Left renal pelvis (tissue), 4 donors: ENCODE data around the gene GOLGA5. TPM values are rescaled to one million over a fixed set of nuclear protein-coding genes. Genes with fewer than 3 reads are reported as not detected.
"Not testable (repeated sequence)": the region's sequence is repeated elsewhere in the genome, so short reads cannot be mapped to it uniquely, and the experiment has no call there.

Experiments
- DNase-seq, 4 donors: peaks; one replicate each; pipeline ENCODE4 v3.0.0-alpha.2; 2013; ENCODE audit warnings: low read depth in 4 of 4, low spot score in 3 of 4
- polyA plus RNA-seq, 4 donors: library from polyadenylated mRNA; unstranded; fragments of 120-200 nt; gene quantifications; one replicate each; pipeline ENCODE4 v1.2.1, GENCODE V29; 2013; ENCODE audit not compliant: insufficient read length in 4 of 4

The GOLGA5 gene
- polyA plus RNA-seq, 4 donors: 39.8 to 52.4 (median 48.4) TPM

DNA sequence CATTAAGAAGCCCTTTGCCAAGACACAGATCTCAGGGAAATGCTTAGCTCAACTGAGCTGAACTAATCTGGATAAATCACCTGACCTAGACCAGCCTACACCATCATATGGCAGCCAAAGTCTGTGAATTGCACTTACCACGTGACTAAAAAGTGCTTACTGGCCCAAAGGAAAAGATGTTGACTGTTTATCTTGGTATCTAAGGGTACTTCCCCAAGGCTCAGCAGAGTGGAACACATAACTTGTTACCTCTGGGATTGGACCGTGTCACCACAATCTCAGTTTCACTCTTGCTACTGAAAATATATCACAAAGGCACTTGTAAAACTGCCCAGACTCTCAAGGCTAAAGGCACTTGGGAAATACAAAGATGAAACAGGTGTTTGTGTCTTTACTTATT lies 18.8 kb upstream of the GOLGA5 start:
- peak in 1 of 4 donors; percentile 24 for DNase-seq

DNA sequence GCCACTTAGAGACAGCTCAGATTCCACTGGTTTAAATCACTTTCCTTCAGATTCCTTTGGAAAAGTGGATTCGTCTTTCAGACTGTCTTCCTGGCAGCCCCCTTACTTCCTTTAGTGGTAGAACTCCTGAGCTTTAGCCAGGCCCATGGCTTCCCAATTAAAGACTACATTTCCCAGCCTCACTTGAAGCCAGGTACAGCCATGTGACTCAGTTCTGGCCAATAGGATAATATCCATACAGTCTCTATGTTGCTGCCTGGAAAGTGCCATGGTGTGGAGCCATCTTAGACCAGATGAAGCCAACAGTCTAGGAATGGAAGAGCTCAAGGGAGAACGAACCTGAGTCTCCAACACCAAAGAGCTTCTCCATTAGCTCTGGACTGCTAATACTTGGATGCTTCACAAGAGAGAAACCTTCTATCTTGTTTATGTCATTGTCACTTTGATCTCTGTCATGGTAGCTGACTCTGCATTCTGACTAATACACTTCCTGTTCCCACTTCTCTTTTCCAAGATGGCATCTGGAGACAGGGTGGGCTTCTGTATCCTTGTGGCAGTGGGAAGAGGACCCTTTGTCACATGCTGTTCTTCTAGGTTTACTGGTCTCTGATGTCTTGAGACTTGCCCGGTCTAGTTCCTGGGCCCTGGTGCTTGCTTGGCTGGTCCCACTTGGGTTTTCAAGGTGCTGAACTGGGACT lies 15.1 kb upstream of the GOLGA5 start:
- DNase-seq: not testable (repeated sequence)

DNA sequence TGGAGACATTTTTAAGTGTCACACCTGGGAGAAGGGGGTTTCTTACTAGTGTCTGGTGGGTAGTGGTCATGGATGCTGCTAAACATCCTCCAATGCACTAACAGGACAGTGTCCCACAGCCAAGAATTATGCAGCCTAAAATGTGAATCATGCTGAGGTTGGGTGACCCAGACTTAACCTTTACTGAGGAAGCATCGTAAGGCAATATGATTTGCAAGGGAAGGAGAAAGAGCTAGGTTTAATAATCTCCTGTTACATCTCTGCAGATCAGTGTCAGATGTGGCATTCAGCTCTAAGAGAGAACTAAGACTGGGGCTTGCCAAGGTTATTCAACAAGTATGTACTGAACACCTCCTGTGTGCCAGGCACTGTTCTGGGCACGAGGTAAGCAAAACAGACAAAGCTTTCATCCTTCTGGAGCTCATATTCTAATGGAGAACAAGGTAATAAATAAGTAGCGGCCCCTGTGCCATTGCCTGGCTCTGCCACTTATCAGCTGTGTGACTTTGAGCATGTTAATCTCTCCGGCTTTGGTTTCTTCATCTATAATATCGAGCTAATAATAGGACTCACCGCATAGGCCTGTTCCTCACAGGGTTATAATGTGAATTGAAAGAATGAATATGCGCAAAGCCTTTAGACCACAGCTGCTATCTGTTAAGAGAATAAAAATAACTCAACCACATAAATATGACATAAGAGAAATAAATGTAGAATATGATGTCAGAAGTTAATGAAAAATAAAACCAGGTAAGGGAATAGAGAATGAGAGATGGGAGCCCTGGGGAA lies 13.5 kb upstream of the GOLGA5 start:
- no peak for DNase-seq

DNA sequence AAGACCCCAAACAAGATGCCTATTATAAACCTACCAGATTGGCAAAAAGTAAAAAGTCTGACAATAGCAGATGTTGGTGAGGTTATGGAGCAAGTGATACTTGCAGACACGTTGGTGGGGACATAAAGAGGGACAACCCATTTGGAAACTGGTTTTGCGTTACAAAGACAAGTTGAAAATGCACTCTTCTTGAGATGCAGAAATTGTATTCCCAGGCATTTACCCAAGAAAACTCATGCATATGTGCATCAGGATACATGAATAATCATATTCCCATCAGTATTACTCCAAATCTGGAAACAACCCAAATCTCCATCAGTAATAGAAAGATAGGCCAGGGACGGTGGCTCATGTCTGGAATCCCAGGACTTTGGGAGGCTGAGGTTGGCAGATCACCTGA lies 12.8 kb upstream of the GOLGA5 start:
- DNase-seq: no peak

DNA sequence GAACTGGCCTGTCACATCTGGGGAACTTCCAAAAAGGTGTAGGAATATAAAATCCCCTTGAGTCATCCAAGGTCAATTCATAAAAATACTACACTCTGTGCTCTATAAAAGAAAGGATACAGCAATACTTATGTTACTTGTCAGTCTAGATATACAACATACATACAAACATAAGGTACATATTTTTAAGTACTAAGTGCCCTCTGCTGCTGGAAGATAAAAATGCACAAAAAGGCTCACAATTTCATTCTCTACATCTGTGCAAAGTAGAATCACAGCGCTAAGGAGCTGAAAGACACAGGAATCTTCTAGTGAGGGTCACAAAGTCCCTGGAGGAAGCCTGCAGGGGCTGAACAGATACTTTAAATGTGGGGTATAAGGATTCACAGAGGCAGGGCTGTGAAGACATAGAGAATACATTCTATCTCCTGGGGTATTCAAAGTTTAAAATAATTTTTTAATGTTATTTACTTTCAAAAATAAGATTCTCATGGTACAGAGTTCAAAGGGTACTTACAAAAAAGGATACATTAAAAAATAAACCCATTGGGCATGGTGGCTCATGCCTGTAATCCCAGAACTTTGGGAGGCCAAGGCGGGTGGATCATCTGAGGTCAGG lies 10.2 kb upstream of the GOLGA5 start:
- peak in 1 of 4 donors; percentile 43 for DNase-seq

DNA sequence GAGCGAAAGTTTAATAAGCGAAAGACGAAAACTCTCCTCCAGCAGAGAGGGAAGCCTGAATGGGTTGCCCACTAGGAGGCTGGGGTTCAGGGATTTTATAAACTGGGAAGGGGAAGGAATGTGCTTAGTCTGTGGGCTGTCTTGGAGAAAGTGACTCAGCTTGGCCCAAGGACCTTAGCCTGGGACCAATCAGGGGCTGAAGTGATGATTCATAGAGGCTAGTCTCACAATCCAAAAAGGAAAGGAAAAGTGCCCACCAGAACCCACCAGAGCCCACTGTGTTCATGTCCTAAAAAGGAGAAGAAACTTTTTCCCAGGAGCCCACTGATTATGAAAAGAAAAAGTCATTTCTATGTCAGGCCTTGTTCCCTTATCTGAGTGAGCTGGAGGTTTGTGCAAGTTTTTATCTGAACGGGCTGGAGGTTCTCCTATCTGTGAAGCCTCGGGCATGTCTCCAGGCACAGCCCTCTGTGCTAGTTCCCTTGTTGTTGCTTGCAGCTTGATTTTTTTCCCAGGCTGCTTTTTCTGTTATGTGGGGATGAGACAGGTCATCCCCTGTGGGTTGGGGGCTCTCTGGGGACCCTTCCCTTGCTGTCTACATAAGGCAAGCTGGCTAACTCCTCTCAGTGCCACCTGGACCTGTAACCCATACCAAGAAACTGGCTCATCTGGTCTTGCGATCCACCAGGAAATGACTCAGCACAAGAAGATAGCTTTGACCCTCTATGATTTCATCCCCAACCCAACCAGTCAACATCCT lies 8.3 kb upstream of the GOLGA5 start:
- DNase-seq: no peak

DNA sequence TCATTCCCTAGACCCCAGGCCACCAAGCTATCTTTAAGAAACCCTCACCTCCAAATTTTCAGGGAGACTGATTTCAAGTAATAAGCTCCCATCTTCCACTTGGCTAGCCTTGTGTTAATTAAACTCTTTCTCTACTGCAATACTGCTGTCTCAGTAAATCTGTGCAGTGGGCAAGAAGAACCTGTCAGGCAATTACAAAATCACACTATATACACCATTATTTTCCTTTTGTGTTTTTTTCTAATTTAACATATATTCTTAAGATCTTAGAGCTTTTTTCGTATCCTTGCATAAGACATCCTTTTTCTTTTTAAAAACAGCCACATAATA lies 7.7 kb upstream of the GOLGA5 start:
- no peak for DNase-seq

DNA sequence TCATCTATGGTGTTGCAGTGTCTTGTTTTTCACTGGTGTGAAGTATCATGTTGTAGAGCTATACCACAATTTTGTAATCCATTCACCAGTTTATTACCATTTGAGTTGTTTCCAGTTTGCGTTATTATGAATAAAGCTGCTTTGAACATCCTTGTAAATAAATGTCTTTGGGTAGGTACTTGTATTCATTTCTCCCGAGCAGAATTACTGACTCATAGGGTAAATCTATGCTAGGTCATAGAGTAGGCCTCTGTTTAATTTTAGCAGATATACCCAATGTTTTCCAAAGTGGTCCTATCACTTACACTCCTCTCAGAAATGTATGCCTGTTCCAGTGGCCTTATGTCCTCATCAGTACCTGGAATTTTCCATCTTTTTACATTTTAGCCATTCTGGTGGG lies 6.6 kb upstream of the GOLGA5 start:
- no peak for DNase-seq

DNA sequence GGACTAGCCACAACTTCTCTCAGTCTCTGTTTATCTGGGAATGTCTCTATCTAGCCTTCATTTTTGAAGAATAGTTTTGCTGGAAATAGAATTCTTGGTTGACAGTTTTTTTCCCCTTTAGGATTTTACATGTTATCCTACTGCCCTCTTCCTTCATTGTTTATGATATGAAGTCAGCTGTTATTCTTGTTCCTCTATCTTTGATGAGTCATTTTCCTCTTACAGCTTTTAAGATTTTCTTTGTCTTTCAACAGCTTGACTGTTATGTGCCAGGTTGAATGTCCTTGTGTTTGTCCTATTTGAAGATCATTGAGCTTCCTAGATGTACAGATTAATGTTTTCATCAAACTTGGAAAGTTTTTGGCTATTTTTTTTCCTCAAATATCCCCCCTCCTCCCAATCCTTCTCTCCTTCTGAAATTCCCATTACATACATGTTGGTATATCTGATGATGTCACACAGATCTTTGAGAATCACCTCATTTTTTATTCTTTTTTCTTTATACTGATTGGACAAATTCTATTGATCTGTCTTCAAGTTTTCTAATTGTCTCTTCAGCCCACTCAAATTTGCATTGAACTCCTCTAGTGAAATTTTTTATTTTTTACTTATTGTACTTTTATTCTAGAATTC lies 4.5 kb upstream of the GOLGA5 start:
- no peak for DNase-seq

DNA sequence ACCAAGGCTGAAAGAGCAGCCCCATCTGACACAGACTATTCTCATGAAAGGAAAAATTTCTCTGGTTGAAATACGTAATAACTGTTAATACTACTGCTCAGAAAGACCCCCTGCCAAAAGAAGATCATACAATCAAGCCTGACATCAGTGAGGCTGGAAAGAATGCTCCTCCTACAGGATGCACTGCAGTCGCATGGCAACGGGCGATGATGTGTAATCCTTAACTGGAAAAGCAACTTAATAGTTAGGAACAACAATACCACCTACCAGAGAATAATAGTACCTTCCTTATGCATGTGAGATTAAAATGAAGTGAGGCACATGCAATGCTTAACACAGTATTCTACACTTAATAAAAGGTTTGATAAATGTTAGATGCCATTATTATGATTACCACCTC lies 1.2 kb upstream of the GOLGA5 start:
- no peak for DNase-seq

DNA sequence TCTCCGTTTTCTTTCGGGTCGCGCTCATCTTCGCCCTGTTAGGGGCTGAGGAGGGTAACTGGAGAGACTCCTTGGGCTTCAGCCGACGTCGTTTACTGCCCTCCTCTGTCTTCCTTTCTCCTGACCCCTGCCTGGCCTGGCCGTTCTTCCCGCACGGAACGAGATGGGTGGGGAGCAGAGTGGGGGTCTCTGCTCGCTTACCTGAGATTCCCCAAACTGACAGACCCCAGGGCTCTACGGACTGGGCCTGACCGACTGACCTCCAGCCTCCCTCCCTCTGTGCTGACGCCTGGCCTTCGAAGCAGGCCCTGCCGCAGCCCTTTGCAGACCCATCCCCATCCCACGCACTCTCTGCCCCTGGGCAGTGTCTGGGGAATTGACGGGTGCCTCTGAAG lies 439 bp downstream of the GOLGA5 start:
- no peak for DNase-seq

DNA sequence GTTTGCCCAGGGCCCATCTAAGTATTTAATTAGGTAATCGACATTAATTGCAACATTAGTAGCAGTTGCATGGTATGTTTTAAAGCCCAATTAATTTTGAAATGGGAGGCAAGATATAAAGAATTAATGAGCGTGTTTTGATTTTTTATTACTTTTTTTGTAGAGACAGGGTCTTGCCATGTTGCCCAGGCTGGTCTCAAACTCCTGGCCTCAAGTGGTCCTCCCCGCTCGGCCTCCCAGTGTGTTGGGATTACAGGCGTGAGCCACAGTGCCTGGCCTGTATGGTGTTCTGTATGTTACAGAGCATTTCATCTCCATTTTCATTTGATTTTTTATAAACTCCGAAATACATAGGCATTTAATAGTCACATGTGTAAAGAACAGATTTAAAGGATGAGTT lies 856 bp downstream of the GOLGA5 start:
- no peak for DNase-seq

DNA sequence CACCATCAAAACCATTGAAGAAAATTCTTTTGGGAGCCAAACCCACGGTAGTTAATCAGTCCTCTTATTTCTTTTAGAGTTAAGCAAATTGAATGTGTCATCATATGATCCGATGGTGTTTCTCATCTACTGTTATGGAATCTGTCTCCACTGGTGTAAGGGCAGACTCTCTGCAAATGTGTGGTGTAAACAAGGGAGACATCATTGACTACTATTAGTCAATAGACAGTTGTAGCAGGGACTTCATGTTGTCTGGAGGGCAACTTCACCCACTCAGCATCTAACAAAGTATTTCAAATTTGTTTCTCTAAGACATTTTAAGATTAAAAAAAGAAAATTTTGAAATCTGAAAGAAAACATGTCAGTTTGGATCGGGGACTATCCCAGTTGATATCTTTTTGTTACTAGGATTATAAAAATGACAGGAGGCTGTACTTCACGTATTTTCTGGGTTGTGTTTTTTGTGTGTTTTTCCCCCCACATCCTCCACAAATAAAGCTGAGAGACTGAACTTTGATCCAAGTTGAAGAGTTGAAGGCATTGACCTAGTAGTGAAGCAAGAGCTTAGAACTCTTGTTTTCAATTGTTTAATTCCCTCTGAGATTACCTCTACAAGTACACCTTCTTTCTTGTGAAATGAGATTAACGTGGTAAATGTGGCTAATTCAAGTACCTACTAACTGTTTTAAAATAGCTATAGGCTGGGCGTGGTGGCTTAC lies 4.0 kb downstream of the GOLGA5 start:
- no peak for DNase-seq

DNA sequence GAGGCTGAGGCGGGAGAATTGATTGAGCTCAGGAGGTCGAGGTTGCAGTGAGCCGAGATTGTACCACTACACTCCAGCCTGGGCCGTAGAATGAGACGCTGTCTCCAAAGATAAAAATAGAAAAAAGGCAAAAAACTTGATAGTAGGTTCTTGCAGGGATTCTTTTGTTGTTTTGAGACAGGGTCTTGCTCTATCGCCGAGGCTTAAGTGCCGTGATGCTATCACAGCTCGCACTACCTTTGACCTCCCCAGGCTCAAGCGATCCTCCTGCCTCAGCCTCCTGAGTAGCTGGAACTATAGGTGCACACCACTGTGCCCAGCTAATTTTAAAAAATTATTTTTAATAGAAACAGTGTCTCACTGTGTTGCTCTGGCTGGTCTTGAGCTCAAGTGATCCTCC lies 4.7 kb downstream of the GOLGA5 start:
- no peak for DNase-seq

DNA sequence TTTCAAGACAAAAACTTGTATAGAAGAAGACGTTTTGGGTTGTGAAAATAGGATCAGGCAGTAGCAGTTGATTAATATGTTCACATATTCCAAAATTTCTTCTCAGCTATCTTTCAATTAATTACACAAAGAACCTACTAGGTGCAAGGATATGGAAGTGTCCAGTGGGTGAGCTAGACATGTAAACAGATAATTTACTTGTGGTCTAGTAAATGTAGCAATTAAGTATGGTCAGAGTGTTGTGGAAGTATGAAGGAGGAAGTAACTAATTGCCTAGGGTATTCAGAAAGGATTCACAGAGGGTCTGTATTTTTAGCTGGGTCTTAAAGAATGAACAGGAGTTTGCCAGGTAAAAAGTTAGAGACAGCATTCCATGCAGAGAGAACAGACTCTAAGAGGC lies 5.9 kb downstream of the GOLGA5 start:
- DNase-seq: no peak

DNA sequence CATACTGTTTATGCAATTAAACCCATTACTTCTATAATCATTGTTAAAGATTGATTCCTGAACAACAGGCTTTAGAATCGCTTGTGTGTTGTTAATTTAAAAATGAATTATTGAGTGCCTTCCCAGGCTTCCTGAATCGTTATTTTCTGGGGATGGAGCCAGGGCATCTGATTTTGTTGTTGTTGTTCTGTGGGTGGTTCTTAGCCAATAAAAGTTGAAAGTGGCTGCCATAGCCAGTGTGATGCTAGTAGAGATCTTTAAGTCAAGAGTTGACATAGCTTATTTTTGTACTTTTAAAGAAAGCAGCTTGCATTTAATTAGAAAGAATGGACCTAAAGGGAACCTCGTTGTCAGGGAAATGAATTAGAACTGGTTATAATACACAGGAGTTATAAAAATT lies 6.4 kb downstream of the GOLGA5 start:
- no peak for DNase-seq

DNA sequence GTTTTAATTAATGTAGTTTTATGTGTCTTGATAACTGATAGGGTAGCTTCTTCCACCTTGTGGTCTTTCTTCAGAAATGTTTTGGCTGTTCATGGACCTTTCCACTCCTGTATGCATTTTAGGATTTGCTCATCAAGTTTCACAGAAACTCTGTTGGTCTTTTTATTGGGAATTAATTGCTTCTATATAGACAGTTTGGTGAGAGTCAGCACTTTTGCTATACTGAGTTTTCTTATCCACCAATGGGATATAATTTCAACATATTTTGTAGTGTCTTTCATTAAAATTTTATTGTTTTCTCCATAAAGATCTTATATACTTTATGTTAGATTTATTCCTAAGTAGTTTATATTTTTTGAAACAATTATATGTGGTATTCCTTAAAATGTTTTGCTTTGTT lies 7.8 kb downstream of the GOLGA5 start:
- no peak for DNase-seq

DNA sequence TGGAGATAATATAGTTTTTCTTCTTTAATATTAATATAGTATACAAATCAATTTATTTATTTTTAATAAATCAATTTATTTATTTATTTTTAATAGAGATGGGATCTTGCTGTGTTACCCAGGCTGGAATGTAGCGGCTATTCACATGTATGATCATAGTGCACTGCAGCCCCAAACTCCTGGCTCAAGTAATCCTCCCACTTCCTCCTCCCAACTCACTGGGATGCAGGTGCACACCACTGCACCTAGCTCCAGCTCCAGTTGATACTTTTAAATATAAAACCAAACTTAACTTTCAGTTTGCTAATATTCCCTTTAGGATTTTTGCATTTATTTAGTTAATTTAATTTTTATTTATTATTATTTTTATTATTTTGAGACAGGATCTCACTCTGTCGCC lies 8.6 kb downstream of the GOLGA5 start:
- DNase-seq: no peak

DNA sequence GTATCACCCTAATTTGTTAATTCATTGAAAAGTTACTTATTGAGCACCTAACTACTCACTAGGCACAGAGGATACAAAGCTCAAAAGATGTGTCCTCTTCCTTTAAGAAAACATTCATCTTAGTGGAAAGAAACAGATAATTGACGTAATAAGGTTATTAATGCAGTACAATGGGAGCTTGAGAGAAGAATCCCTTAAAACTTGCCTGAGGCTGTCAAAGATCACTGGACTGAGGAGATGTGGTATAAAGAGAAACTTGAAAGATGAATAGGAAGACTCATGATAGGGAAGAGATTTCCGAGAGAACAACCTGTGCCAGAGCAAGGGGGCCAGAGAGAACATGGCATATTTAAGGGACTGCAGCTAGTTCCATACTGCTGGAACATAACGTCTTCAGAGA lies 19.1 kb downstream of the GOLGA5 start:
- no peak for DNase-seq

DNA sequence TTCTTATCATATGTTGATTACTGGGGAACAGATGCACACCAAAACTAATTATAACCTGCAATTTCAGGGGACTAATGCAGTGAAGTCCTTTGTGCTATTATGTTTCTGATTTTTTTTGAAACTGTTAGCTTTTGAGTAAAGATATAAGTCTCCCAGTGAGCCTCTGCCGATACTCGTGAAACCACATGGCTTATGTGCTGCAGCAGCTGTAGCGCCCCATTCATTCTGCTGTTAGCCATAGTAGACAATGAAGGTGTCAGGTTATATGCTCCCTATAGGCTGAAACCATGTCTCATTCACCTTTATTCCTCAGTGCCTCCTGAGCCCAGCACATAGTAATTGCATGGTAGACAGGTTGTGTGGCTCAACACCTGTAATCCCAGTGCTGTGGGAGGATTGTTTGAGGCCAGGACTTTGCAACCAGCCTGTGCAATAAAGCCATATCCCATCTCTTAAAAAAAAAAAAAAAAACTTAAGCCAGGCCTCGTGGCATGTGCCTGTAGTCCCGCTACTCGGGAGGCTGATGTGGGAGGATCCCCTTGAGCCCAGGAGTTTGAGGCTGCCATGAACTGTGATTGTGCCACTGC lies 25.0 kb downstream of the GOLGA5 start:
- no peak for DNase-seq
